ENCODE measurements around the gene PRKACA.

The PRKACA gene

DNA sequence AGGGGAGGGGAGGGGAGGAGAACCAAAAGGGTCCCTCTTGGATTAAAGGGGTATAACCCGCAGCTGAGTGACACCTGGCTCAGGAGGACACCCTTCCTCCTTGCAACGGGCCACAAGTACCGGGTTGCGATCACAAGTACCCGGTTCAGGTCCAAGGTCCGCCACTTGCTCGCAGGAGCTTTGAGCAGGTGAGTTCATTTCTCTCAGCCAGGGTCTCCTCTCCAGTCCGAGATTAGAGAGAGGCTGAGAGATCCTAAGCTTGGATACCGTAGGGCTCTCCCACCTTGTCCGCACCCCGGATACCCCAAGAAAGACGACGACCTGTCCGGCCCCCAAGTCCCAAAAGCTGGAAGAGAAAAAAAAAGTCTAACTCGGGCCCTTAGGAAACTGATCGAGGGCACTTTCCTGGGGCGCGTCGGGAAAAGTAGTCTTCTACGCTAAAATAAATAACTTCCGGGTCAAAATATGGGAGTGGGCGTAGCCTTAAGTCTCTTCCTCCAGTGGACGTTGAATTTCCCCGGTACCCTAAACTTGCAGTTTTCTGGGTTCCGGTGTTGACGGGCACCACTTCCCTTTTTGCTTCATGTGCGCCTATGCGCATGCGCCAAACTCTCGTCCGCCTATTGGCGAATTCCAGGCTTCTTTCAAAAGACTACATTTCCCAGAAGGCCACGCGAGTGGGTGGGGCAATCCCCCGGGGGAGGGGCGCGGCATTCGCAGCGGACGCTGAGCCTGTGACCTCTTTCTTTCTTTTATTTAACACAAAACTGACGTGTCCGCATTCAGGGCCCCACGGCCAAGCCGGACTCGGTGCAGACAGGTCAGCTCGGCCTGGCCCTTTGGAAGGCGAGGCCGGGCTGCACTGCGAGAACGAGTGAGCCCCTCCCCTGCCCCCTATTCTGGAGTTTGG, 36.4 kb downstream of the PRKACA start:
- TF ChIP-seq, protein P1, sequence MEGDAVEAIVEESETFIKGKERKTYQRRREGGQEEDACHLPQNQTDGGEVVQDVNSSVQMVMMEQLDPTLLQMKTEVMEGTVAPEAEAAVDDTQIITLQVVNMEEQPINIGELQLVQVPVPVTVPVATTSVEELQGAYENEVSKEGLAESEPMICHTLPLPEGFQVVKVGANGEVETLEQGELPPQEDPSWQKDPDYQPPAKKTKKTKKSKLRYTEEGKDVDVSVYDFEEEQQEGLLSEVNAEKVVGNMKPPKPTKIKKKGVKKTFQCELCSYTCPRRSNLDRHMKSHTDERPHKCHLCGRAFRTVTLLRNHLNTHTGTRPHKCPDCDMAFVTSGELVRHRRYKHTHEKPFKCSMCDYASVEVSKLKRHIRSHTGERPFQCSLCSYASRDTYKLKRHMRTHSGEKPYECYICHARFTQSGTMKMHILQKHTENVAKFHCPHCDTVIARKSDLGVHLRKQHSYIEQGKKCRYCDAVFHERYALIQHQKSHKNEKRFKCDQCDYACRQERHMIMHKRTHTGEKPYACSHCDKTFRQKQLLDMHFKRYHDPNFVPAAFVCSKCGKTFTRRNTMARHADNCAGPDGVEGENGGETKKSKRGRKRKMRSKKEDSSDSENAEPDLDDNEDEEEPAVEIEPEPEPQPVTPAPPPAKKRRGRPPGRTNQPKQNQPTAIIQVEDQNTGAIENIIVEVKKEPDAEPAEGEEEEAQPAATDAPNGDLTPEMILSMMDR (IDR thresholded peaks at IDR 0.05) = no peak
- no peak for TF ChIP-seq ZFX (IDR thresholded peaks at IDR 0.05; ENCODE audit: borderline replicate concordance)
- H3K27ac ChIP-seq = peak overlapping the region; percentile 83

DNA sequence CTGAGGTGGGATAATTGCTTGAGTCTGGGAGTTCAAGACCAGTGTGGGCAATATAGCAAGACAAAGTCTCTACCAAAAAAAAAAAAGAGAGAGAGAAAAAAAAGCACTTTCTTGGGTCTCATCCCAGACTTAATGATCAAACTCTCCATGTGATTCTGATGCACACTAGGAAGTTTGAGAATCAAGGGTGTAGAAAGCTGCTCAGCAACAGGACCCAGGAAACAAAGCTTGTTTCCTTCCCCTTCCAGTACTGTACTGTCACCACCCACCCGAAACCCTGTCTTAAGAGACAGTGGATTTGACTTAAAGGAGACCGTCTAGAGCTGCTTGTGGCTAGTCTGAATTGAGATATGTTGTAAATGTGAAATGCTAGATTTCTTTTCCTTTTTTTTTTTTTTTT, 39.2 kb downstream of the PRKACA start:
- H3K27ac ChIP-seq = no peak overlapping the region
- TF ChIP-seq, protein P1 (IDR thresholded peaks at IDR 0.05) = no peak
- no peak for TF ChIP-seq ZFX (IDR thresholded peaks at IDR 0.05; ENCODE audit: borderline replicate concordance)

DNA sequence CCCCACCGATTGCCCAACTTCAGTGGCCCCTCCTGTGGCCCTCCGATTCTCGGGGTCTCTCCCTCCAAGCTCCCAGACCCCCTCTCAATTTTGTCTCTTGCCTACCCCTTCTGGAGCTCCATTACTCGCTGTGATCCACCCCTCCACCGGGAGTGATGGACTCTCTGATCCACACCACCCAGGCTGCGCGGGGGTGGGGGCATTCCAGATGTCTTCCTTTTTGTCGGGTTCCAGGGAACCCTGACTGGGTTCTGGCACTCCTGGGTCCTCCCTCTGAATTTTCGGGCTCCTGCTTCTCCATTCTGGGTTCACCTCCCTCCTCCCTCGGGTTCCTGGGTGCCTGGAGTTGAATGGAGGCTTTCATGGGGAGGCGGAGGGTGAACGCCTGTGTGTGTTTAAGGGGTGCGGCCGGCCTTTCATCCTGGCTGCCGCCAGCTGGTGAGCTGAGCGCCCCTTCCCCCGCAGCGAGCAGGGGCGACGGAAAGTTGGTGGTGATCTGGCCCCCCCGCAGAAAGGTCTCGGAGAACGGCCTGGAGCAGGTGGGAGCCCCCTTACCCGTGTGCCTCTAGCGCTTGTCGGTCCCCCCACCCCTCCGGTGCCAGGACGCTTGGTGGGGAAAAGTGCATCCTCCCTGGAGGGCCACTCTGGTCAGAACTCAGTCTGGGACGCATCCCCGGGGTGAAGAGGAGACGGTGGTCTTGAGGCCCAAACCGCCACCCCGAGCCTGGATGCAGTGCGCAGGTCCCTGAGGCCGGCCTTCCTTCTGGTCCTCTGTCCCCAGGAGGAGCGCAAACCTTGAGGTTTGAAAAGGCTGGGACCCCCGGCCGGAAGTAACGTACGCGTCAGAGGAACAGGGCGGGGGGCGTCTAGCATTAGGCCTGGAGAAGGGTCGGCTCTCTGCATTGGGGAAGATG, 43.4 kb downstream of the PRKACA start:
- H3K27ac ChIP-seq = peak overlapping the region; percentile 90
- TF ChIP-seq, protein P1 (IDR thresholded peaks at IDR 0.05) = no peak

DNA sequence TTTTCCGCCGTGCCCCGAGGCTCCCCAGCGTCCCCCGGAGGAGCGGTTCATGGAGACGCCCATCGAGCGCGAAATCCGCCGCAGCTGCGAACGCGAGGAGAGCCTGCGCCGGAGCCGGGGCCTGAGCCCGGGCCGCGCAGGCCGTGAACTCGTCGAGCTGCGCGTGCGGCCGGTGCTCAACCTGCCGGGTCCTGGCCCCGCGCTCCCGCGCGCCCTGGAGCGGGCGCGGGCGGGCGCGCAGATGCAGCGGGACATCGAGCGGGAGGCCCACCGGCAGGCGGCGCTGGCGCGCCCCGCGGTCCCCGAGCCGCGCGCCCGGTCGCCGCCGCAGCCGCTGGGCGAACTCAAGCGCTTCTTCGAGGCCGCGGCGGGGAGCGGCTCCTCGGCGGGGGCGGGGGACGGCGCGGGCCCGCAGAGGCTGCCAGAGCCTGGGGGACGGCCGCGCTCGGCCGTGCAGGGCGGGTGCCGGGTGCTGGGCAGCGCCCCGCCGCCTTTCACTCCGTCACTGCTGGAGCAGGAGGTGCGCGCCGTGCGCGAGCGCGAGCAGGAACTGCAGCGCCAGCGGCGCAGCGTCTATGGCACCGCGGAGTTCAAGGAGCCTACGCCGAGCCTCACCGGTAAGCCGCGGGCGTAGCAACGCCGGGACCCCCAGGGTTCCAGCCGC, 44.2 kb downstream of the PRKACA start:
- peak overlapping the region; percentile 90 for H3K27ac ChIP-seq
- TF ChIP-seq ZFX (IDR thresholded peaks at IDR 0.05; ENCODE audit: borderline replicate concordance) = no peak
- TF ChIP-seq, protein P1 (IDR thresholded peaks at IDR 0.05) = peak; percentile 98

DNA sequence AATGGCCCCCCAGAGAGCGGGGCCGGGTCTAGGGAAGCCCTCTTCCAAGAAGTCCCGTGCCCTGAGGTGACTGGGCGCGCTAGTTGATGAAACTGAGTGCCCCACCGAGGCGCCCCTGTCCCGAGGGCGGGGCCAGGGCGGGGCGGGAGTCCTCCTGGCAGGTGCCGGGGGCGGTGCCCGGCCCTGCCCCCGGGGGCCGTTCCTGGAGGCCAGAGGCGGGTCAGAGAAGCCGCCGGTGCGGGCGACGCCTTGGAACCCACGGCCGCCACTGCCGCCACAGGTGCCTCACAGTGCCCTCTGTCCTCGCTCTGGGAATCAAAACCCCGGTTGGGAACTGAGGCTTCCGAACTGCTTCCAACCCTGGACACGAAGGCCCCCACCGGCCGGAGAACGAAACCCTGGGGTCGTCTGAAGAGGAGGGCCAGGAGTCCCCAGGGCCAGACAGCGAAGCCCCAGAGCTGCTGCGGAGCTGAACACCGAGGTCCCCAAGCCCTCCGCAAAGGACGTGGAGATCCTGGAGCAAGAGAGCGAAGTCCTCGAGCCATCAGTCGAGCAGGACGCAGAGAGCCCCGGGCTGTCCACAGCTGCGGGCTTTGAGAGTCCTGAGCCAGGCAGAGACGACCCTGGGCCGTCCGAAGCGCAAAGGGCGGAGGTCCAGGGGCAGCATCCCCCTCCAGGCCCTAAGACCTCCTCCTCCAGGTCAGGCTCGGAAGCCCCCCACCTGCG, 44.9 kb downstream of the PRKACA start, which contains the start of gene MISP3:
Gene MISP3, plus strand, starts transcription at position 252 of the 726 bp plus-strand sequence. CDS start 524 bp downstream, outside the sequence.
- peak within 1 kb of the TSS; percentile 90 for H3K27ac ChIP-seq
- TF ChIP-seq, protein P1 (IDR thresholded peaks at IDR 0.05) = no peak
- no peak for TF ChIP-seq ZFX (IDR thresholded peaks at IDR 0.05; ENCODE audit: borderline replicate concordance)

DNA sequence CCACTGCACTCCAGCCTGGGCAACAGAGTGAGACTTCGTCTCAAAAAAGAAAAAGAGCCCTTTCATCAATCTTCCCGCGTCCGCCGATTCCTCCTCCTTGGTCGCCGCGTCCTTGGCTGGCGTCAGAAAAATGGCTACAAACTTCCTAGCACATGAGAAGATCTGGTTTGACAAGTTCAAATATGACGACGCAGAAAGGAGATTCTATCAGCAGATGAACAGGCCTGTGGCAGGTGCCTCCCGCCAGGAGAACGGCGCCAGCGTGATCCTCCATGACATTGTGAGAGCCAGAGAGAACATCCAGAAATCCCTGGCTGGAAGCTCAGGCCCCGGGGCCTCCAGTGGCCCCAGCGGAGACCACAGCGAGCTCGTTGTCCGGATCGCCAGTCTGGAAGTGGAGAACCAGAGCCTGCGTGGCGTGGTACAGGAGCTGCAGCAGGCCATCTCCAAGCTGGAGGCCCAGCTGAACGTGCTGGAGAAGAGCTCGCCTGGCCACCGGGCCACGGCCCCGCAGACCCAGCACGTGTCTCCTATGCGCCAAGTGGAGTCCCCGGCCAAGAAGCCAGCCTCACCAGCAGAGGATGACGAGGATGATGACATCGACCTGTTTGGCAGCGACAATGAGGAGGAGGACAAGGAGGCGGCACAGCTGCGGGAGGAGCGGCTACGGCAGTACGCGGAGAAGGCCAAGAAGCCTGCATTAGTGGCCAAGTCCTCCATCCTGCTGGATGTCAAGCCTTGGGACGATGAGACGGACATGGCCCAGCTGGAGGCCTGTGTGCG, 47.1 kb downstream of the PRKACA start:
- TF ChIP-seq, protein P1 (IDR thresholded peaks at IDR 0.05) = no peak
- no peak for TF ChIP-seq ZFX (IDR thresholded peaks at IDR 0.05; ENCODE audit: borderline replicate concordance)
- H3K27ac ChIP-seq = no peak overlapping the region

Data from 22Rv1 (cell line).